Measurements from ENCODE around the gene BTNL9.

- TF ChIP-seq POLR2AphosphoS5 (IDR thresholded peaks at IDR 0.05; ENCODE audit: low read depth, low read length) (no peak), POLR2A (IDR thresholded peaks at IDR 0.05; ENCODE audit: low read depth, low read length) (no peak), TAF1 (IDR thresholded peaks at IDR 0.05; ENCODE audit: low read depth, low read length) (no peak), POU2F2 (IDR thresholded peaks at IDR 0.05; ENCODE audit: low read depth, low read length) (no peak), PAX5 (IDR thresholded peaks at IDR 0.05; ENCODE audit: insufficient read depth, low read length, severe bottlenecking) (no peak)
Measured at GRCh38 chr5:181099602-181100086, 59.6 kb downstream of the BTNL9 start.

Measured in GM12891 (cell line).